ENCODE results near the gene FAM83B.

DNA sequence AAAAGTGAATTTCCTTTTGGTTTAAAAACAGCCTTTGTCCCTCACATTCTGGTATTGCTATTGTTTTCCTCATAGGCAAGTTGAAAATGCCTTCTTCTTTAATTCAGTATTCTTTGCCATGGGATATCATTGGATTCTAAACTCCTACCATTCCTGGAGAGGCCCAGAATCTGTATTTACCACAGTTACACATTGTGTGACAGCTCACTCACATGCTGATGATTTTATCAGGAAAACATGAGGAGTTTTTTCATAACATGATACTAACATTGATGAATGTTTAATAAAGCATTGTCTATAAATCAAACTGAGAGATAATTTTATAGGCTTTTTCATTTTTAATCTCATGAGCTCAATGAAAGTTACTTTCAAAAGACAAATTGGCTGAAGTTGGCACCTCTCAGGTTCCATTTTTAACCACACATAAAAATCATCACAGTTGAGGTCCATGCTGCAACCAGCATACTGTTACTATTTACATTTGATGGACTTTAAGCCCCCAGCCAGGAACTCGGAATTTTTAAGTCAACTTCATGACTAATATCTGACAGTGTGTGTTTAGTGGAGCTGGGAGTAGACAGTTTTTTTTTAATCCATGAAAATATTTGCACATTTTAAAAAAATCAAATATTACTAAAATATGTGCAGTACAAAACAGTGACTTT lies 82.8 kb downstream of the FAM83B start:
- TF ChIP-seq CTCF (IDR thresholded peaks at IDR 0.05) (no peak), POLR2A (IDR thresholded peaks at IDR 0.05) (no peak)

Measured in esophagus squamous epithelium (tissue), 4 donors.